HG03066 (cell line): ENCODE measurements around the gene CTNNA2.

Experiments
- ATAC-seq: cut with Tn5 transposase; IDR thresholded peaks from one replicate; pipeline ENCODE4 v1.9.1; 2021; ENCODE audit warnings: low read depth; ENCODE audit not compliant: unreplicated experiment

Gene CTNNA2

GRCh38 chr2:80573950-80574349 is 1061.1 kb downstream of the CTNNA2 start:
- ATAC-seq, result no peak

DNA sequence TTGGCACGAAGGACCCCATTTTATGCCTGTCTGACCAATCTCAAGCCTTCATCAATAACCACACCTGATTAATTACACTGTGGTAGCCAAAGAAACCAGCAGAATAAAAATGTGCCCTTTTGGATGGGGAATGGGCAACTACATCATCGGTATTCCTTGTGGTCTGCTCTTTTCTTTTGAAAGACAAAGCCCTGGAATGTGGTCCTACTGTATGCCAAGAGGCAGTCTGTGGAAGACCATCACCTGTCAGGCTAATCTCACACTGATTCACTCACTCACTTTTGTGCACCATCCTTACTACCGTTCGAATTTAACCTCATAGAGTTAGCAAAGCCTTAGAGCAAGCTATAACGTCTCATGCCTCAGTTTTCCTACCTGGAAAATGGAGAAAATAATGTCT is 1066.9 kb downstream of the CTNNA2 start:
- ATAC-seq, result no peak

DNA sequence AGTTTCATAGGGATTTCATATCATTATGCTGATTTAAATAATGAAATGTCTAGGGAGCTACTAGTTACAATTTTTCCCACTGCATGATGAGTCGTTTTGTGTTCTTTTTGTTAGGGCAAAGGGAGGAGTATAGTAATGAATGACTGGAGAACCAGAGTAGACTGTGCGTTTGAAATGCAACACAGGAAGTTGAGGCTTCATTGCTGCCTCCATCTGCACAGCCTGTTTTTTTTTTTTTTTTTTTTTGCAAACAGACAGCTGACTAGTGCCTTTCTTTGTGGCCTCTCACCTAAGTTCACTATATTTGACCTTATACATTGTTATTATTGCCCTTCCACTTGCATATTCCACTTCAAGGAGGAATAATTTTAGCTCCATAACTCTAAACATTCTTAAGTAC is 1078.4 kb downstream of the CTNNA2 start:
- ATAC-seq, result no peak

GRCh38 chr2:80592106-80592505 is 1079.3 kb downstream of the CTNNA2 start:
- no peak for ATAC-seq

DNA sequence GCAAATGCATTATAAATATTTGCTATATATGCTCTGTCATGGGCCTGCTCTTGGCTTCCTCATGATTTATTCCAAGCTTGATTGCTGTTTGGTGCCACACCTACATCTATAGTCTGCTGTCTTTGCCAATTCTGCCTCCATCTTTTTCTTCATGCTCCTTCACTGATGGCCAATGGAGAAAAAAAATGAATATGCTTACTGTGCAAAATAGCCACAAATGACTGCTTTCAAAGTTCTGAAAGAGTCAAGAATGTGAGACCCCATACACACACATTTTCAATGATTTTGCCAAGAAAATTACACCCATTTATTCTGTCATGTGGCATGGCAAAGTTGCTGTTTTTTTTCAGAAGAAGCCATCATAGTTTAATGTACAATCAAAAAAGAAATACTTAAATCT is 1097.3 kb downstream of the CTNNA2 start:
- ATAC-seq, result no peak

- no peak for ATAC-seq
Observed at GRCh38 chr2:80621656-80622055, 1108.8 kb downstream of the CTNNA2 start.

GRCh38 chr2:80624062-80624461 is 1111.2 kb downstream of the CTNNA2 start:
- no peak for ATAC-seq

DNA sequence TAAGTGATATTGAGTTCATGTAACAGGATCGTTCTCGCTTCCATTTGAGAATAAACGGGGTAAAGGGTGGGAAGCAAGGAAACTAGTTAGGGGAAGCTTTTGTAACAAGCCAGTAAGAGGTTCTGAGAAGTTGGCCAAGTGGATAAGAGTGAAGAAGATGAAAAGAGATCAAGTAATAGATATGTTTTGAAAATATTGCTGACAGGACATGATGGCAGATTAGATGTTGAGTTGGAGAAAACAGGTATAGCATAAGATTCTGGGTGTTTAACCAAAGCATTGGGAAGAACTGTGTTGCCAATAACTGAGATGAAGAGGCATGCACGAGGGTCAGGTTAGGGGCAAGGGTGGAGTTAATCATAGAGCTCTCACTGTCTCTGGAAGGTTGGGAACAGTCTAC is 1121.7 kb downstream of the CTNNA2 start:
- no peak for ATAC-seq

DNA sequence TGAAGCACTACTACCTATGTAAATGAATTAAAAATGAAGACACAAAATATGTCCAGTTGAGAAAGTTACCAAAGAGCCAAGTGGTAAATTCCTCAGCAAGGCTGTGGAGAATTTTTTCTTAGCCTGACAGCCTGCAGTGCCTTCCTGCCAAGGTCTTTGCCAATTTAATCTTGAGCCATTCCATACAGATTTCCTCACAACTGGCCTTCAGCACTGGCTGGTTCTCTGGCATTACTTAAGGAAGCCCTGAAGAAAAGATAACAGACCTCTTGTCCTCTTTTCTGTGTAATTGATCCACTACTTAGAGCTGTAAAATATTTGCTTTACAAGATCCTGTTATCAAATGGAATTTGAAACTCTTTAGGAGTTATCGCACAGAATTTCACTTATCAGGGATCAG is 1125.9 kb downstream of the CTNNA2 start:
- no peak for ATAC-seq

DNA sequence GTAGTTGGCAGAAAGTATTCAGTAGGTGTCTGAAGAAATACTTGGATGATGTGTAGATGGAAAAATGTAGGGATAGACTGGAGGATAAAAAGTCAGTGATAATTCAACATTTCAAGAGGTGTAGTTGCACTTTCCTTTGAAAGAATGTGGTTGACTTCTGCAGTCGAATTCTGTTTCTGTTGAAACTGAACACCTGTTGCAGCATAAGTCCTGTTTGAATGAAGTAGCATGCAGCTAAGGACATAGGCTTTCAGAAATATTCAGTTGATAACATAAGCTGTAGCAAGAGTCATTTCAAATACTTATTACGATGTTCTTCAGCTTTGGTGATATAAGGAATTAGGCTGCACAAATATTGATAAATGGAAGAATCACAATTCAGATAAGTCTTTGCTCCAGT is 1129.6 kb downstream of the CTNNA2 start:
- ATAC-seq, result no peak

GRCh38 chr2:80643598-80643997 is 1130.7 kb downstream of the CTNNA2 start:
- ATAC-seq, result no peak

DNA sequence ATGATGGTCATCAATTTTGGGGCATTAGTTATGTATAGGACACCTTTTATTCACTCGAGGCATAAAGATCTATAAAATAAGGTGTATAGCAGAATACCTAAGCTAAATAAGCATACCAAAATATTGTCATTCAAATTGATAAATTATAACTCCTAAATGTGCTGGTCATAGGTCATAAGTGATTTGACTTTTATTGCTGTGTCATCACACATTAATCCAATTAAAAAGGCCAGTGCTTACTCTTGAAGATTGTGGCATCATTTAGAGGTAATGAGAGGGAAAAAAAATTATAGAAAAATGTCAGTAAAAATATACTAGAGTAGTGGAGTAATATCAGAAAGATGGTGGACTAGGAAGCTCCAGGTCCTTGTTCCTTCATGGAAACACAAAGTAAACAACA is 1138.6 kb downstream of the CTNNA2 start:
- ATAC-seq, result no peak

DNA sequence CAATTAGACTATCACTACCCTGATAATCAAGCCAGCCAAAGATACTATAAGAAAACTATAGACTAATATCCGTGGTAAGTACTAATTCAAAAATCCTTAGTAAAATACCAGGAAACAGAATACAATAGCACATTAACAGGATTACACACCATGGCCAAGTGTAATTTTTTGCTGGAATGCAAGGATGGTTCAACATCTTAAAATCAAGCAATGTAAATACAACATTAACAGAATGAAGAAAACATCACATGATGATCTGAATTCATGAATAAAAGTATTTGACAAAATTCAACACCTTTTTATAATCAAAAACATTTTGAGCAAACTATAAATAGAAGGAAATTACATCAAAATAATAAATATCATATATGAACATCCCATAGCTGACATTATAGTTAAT is 1142.4 kb downstream of the CTNNA2 start:
- no peak for ATAC-seq

DNA sequence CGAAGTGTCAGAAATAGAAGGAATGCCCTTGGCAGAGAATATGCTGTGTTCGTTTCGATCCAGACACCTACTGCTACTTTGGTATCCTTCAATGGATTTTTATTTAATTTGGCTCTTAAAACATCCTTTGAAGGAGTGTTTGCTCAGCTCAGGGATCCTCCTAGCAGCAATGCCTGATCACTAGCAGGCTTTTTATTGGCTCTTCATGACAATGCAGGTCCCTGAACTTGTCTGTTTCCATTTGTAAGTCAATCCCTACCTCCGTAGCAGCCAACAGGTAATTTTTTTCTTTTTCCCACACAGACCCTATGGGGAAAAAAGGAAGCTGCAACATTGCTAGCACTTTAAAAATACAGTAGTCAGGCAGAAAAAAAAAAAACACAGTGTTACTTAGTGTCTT is 1157.9 kb downstream of the CTNNA2 start:
- ATAC-seq, result no peak

- no peak for ATAC-seq
Observed at GRCh38 chr2:80687524-80687923, 1174.7 kb downstream of the CTNNA2 start.

- no peak for ATAC-seq
Observed at GRCh38 chr2:80689106-80689505, 1176.3 kb downstream of the CTNNA2 start.
